ENCODE results near the gene LRRC36. TPM values are rescaled to one million over a fixed set of nuclear protein-coding genes. Genes with fewer than 3 reads are reported as not detected.

The LRRC36 gene
- total and polyA plus RNA-seq, 9 of the 15 experiments (the other 6 are each of a cell fraction or from before 2014, with no cell fraction given): 0.09 to 0.40 (median 0.17) TPM; not detected in 1

DNA sequence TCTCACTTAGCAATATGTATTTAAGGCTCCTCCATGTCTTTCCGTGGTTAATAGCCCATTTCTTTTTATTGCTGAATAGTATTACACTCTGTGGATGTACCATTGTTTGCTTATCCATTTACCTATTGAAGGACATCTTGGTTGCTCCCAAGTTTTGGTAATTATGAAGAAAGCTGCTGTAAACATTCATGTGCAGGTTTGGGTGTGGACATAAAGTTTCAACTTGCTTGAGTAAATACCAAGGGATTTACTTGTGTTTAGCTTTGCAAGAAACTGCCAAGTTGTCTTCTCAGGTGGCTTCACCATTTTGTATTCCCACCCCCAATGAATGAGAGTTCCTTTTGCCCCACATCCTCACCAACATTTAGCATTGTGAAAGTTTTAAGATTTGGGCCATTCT is 9.5 kb downstream of the LRRC36 start:
- Histone ChIP-seq H3K27me3 (ENCODE audit: control insufficient read depth in 2 of 2, insufficient read depth in 2 of 2, low read length in 2 of 2) (no peaks in the 10 kb centered on the region), H3K4me2 (ENCODE audit: insufficient read depth, low read length) (no peak overlapping the region), H3K27ac (ENCODE audit: extremely low read depth, low read depth, low read length) (no peak overlapping the region), H3K4me3 (no peak overlapping the region), H3K9me3 (replicated peaks; ENCODE audit: control insufficient read depth, insufficient read depth, low read depth, low read length) (no peaks in the 10 kb centered on the region), H4K20me1 (replicated peaks; ENCODE audit: control insufficient read depth, insufficient read depth, low read length) (no peaks in the 10 kb centered on the region), H3K36me3 (ENCODE audit: control insufficient read depth, insufficient read depth, low read length) (no peaks in the 10 kb centered on the region), H3K79me2 (ENCODE audit: control insufficient read depth, insufficient read depth, low read length) (no peaks in the 10 kb centered on the region), H3K9ac (ENCODE audit: insufficient read depth in 1 of 2, low read depth in 2 of 2, low read length in 2 of 2) (no peak overlapping the region), H3K4me1 (replicated peaks in 1 of 2; ENCODE audit: control insufficient read depth in 2 of 2, insufficient read depth in 2 of 2, low read length in 2 of 2) (no peaks in the 10 kb centered on the region), H2AFZ (ENCODE audit: low read depth, low read length) (no peak overlapping the region), H3K9me1 (ENCODE audit: control insufficient read depth, insufficient read depth, low read length) (no peaks in the 10 kb centered on the region)
- ATAC-seq (no peak), FAIRE-seq (no peak), DNase-seq (ENCODE audit: extremely low read depth in 1 of 4, low spot score in 3 of 4) (no peak)
- ChIA-PET CTCF (ENCODE audit: low intra/inter-chr PET ratio) (no interaction called here), POLR2A (no interaction called here)
- 0% methylated on average over 1 of the region's 1 CpG for WGBS (ENCODE audit: insufficient coverage, low coverage, missing lambda C conversion rate)
- intact Hi-C loops (cut with micrococcal nuclease) (loop anchor here (5.0 kb wide), 1 partner anchor 74 kb away; no protein-coding TSS in a partner anchor), in situ Hi-C loops (cut with MboI) (no loop called here)
- no TSS peak for BruUV-seq (replicated peaks)
- TF ChIP-seq STAT5B (CRISPR knock-in tag; IDR thresholded peaks at IDR 0.05) (no peak), ZNF551 (CRISPR knock-in tag; IDR thresholded peaks at IDR 0.05) (no peak), ARID4B (CRISPR knock-in tag; IDR thresholded peaks at IDR 0.05) (no peak), TAL1 (IDR thresholded peaks at IDR 0.05) (no peak), RFX5 (IDR thresholded peaks at IDR 0.05; ENCODE audit: low read depth, low read length) (no peak), ZNF830 (CRISPR knock-in tag; IDR thresholded peaks at IDR 0.05) (no peak), RUNX1 (IDR thresholded peaks at IDR 0.05; ENCODE audit: low read depth) (no peak)
- TF ChIP-seq, protein P1, sequence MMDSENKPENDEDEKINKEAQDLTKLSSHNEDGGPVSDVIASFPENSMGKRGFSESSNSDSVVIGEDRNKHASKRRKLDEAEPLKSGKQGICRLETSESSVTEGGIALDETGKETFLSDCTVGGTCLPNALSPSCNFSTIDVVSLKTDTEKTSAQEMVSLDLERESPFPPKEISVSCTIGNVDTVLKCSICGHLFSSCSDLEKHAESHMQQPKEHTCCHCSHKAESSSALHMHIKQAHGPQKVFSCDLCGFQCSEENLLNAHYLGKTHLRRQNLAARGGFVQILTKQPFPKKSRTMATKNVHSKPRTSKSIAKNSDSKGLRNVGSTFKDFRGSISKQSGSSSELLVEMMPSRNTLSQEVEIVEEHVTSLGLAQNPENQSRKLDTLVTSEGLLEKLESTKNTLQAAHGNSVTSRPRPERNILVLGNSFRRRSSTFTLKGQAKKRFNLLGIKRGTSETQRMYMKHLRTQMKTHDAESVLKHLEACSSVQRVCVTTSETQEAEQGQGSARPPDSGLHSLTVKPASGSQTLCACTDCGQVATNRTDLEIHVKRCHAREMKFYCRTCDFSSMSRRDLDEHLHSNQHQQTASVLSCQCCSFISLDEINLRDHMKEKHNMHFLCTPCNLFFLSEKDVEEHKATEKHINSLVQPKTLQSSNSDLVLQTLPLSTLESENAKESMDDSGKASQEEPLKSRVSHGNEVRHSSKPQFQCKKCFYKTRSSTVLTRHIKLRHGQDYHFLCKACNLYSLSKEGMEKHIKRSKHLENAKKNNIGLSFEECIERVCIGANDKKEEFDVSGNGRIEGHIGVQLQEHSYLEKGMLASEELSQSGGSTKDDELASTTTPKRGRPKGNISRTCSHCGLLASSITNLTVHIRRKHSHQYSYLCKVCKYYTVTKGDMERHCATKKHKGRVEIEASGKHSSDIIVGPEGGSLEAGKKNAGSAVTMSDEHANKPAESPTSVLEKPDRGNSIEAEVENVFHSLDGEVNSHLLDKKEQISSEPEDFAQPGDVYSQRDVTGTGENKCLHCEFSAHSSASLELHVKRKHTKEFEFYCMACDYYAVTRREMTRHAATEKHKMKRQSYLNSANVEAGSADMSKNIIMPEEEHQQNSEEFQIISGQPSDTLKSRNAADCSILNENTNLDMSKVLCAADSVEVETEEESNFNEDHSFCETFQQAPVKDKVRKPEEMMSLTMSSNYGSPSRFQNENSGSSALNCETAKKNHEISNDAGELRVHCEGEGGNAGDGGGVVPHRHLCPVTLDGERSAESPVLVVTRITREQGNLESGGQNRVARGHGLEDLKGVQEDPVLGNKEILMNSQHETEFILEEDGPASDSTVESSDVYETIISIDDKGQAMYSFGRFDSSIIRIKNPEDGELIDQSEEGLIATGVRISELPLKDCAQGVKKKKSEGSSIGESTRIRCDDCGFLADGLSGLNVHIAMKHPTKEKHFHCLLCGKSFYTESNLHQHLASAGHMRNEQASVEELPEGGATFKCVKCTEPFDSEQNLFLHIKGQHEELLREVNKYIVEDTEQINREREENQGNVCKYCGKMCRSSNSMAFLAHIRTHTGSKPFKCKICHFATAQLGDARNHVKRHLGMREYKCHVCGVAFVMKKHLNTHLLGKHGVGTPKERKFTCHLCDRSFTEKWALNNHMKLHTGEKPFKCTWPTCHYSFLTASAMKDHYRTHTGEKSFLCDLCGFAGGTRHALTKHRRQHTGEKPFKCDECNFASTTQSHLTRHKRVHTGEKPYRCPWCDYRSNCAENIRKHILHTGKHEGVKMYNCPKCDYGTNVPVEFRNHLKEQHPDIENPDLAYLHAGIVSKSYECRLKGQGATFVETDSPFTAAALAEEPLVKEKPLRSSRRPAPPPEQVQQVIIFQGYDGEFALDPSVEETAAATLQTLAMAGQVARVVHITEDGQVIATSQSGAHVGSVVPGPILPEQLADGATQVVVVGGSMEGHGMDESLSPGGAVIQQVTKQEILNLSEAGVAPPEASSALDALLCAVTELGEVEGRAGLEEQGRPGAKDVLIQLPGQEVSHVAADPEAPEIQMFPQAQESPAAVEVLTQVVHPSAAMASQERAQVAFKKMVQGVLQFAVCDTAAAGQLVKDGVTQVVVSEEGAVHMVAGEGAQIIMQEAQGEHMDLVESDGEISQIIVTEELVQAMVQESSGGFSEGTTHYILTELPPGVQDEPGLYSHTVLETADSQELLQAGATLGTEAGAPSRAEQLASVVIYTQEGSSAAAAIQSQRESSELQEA (IDR thresholded peaks at IDR 0.05; ENCODE audit: low read depth): no peak

Data from K562 (cell line).